HPDE6-E6E7 (cell line): ENCODE measurements around the gene LAMA3.
"Not testable (repeated sequence)": the region's sequence is repeated elsewhere in the genome, so short reads cannot be mapped to it uniquely, and the experiment has no call there.

ENCODE experiments used
- DNase-seq: peaks from one replicate; pipeline ENCODE4 v3.0.0; 2011; ENCODE audit warnings: missing footprints; ENCODE audit errors: extremely low spot score

Gene LAMA3

DNA sequence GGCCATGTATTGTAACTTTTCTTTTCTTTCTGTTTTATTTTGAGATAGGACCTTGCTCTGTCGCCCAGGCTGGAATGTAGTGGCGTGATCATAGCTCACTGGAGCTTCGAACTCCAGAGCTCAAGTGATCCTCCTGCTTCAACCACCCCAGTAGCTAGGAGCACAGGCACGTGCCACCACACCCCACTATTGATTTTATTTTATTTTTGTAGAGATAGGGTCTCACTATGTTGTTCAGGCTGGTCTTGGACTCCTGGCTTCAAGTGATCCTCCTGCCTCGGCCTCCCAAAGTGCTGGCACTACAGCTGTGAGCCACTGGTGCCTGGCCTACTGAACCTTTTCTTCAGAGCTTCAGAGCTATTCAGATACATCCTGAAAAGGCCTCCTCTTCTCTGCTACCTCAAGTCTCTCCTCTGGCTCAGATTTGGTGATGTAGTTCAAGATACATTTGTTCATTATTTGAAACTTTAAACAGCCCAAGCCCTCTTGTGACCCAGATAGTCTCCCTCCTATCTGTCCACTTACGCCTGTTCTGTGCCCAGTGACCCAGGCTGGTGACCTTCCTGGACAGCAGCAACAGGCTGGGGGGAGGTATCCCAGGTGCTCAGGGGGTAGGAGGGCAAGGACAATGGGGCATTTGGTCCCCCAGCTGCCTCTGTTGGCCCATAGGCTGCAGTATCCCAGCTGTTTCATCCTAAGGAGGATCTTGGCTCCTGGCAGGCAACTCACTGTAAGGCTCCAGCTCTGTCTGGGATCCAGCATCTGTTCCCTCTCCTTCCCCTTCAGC is 38.6 kb downstream of the LAMA3 start:
- no peak for DNase-seq

DNA sequence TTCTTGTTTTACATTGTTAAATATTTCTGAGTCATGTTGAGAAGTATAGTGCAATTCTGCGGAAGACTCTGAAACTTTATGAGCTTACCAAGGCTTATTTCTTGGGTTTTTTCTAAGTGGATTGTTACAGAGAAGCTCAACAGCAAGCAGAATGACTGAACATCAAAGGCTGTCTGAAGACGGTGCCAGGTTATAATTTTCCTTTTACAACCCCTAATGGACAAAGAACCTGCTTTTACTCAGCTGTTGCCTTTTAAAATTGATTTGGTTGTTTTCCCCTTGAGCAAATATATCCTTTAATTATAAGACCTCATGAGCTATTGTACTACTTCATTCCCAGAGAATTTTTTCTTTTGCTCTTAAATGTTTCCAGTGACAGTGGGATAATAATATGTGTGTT is 41.6 kb downstream of the LAMA3 start:
- no peak for DNase-seq

DNA sequence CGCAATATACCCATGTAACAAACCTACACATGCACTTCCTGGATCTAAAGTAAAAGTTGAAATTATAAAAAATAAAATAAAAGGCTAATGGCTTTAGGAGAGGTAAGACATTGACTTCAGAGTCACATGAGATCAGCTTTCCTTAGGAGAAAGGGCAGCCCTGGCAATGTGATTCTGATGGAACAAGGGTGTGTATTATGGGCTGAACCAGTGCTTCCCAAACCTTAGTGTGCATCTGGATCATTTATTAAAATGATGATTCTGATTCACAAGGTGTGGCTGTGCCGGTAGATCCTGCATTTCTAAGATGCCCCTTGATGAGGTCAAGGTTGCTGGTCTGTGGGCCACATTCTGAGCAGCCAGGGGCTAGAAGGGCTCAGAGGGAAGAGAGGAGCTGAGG is 42.6 kb downstream of the LAMA3 start:
- no peak for DNase-seq

DNA sequence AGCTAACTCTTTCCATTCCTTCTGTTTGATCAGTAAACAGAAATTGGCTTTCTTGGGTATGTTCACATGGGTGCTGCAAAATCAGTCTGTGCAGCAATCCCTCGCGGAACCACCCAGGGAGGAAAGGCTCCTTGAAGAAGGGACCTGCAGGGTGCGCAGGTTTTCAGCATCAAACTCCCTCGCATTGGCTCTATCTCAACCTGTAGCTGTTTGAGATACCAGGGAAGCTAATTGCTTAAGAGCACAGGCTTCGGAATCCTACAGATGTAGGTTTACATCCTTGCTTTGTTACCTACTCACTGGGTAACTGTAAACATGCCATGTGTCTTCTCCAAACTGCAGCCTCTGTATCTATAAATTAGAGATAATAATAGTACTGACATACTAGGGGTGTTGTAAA is 43.2 kb downstream of the LAMA3 start:
- no peak for DNase-seq

DNA sequence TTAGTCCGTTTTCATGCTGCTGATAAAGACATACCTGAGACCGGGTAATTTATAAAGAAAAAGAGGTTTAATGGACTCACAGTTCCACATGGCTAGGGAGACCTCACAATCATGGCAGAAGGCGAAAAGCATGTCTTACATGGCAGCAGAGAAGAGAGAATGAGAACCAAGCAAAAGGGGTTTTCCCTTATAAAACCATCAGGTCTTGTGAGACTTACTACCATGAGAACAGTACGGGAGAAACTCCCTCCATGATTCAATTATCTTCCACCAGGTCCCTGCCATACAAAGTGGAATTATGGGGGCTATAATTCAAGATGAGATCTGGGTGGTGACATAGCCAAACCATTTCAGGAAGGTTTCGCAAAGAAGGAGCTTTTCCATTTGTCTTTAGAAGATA is 44.0 kb downstream of the LAMA3 start:
- DNase-seq: not testable (repeated sequence)

DNA sequence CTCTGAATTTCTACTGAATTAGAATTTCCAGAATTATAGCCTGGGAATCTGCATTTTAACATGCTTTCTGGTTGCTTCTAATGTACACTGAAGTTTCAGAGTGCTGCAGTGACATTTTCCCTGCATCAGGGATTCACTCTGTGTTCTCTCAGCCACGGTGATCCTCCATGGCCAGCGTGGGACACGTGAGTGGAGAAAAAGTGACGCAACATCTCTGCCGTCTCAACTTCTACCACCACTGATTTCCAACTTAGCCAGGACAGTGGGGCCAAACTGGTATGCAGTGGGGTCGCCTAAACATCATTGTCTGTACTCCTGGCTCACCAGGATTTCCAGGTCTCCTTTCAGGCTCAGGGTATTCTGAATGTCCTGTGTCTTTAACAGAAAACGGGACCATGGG is 44.6 kb downstream of the LAMA3 start:
- no peak for DNase-seq

DNA sequence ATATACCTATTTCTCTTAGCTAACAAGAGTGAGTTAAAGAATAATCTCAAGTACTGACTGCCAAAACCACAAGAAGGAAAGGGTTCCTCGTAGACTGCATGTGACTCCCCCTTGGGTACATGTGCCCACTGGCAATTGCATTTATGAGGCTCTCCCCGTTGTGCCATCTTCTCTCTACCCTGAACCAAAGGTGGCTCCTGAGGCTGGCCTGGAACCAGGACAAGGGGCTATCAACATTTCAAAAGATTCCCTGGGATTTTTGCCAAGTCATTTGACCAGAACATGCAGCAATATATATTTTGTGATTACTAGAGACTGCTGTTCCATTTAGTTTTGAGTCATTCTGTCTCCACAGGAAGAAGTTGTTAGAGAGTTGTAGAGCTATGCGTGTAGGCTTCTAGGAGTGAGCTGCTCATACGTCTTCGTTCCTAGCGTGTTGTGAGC is 45.8 kb downstream of the LAMA3 start:
- DNase-seq: no peak

DNA sequence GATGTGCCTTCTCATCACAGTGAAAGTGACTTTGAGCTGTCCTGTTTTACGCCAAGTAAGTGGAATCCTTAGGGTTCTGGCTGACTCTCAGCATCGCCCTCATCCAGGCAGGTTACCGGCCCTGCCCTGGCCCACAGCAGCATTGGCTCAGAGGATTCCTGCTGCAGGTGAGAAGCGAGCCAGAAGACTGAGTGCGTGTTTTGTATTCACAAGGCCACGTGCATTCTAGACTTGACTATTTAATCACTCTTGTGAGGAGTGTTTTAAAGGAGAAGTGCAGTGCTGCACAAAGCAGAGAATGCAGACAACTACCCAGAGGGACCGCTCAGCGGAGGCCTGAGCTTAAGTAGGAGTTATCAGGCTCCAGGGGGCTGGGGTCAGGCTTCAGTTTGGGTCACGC is 48.3 kb downstream of the LAMA3 start:
- DNase-seq: no peak

DNA sequence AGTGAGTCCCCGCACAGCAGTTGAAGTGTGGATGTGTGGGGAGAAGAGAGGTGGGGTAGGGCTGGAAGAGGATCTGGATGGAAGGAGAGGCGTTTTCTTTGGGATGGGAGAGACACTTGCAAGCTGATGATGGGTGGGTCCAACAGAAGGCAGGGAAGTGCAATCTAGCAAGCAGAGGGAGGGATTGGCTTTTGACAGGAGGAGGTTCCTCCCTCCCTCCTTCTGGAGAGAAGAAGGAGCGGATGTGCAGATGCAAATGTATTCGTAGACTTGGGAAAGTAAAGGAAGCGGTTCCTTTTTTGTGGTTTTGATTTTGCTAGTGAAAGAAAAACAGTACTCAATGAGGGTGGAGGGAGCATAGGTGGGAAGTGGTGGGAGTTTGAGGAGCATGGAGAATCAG is 48.9 kb downstream of the LAMA3 start:
- no peak for DNase-seq

DNA sequence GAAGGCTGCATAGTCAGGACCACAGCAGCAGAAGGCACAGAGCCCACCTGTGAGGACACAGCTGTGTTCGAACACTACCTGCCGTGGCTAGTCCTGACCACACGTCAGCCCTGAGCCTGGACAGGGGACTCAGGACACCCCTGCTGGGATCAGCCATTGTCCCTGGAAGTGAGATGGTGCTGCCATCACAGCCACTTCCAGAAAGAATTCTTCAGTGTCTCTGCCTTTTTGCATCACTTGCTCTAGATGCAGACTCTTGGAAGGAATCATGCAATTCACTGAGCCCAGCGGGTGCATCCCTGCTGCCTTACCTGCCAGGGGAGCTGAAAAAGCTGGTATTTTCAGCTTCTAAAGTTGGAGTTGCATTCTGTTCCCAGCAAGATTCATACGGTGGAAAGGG is 49.3 kb downstream of the LAMA3 start:
- DNase-seq: no peak

DNA sequence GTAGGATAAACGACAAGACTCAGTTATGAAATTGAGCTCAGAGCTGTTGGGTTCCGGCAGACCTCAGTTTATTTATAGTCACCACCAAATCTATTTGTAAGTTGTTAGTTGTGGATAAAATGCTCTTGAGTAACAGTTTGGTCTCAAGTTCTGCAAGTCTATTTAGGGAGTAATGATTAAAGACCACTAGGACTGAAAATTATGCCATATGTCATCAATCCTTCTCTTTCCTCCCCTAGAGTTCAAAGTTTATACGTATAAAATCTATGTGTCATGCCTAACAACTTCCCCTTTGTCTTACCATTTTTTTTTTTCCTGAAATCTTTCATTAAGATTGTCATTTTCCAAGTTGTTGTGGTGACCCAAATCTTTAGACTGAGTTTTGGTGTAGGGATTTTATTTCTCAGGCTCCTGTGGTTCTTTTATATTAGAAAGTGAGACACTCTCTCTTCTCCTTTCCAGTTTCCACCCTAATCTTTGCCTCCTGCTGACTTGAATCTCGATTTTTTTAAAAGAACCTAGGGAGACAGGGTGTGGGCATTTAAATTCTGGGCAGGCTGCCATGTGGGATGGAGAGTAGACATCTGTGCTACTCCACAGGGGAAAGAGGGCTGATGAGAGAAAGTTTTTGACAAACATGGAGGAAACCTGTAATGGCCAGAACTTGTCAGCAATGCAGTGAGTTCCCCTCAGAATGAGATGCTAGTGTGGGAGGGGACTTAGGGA is 51.0 kb downstream of the LAMA3 start:
- no peak for DNase-seq

DNA sequence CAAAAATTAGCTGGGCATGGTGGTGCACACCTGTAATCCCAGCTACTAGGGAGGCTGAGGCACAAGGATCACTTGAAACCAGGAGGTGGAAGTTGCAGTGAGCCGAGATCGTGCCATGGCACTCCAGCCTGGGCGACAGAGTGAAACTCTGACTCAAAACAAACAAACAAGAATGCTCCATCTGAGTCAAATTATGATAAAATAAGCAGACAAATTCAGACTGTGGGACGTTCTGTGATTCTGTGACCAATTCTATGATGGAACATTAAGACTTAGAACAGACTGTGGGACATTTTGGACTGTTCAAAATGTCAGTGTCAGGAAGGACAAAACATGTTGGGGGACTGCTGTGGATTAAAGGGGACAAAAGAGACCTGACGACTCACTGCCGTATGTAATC is 52.7 kb downstream of the LAMA3 start:
- not testable (repeated sequence) for DNase-seq

DNA sequence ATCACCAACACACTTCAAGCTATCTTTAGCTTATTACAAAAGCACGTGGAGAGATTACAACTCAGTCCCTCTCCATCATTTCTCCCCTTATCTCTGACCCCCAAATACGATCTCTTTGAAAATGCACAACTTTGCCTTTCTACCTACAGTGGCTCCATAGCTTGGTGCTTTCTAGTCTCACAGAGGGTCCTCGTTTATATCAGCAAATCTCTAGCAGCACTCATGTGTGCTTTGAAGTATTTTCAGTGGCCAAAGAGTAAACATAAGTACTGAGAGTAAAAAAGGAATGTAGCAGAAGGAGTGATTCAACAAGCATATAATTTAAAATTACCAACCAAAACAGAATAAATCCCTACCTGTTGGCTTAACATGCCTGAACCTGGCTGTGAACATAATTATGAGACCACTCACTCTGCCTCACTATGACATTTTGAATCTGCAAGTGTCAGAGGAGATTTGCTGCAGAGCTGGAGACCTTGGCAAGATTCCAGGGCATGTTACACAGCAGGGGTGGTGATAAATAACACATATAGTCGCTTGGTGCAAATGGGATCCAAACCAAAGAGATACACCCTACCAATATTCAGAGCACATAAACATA is 54.6 kb downstream of the LAMA3 start:
- no peak for DNase-seq

DNA sequence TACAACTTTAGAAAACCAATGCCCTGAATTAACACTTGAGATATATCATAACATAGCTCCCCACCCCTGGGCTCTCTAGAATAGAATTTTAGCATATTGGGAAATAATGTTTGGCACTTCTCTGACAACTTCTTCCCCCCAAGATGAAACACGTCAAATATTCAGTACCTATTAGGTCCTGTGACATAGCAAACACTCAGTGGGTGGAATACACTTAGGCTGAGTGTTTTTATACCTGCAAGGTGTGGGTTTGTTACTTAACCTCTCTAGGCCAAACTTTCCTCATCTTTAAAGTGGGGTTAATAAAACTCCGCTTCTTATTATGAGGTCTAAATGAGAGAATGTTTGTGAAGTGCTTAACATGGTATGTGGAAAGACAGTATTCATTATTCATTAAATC is 56.1 kb downstream of the LAMA3 start:
- no peak for DNase-seq

DNA sequence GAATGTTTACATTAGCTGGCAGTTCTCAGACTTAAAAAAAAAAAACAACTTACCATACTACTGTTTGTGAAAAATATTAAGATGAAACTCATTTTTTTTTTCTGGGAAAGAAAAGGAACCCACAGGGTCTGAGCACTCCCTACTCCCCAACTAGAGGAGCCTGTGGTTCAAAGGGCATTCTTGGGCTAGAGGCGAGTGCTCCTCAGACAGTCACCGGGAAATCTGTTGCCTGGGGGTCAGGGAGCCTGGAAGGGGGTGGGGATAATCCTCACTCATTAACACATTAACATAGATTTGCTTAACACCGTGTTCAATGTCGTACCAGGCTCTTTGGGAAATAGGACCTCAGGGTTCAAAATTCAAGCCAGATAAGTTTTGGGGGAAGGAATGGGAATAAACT is 57.6 kb downstream of the LAMA3 start:
- no peak for DNase-seq

DNA sequence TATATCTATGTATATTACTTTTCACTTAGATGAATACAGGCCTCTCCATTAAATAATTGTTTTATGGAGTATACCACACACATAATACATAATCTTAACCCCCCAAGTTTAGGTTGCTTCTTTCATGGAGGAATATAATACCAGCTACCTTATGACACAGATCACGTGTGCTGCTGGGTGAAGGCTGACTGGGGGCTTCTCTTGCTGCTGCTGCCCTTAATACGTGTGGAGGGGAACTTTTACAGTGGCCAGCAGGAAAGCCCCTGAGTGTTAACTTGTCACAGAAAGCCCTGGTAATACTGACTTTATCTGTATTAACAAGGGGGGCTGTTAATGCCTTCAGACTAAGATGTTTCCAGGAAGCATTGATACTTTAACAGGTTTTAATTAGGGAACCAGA is 63.1 kb downstream of the LAMA3 start:
- DNase-seq: no peak

DNA sequence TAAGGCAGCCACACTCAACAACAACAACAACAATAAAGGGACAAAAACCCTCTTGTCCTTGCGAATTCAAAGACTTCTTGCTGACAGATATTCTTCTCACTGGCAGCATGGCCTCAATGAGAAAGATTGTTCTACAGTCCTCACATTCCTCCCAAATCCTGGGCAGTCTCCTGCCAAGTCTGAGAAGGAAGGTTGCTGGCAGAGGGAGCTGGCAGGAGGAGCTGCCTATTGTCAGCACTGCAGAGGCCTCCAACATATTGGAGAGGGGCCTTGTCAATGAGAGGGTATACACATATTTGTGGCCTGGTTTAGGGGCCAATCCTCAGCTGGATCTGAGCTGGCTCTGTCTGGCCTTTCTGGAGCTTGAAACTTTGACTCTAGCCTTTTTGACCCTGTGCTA is 63.5 kb downstream of the LAMA3 start:
- no peak for DNase-seq

DNA sequence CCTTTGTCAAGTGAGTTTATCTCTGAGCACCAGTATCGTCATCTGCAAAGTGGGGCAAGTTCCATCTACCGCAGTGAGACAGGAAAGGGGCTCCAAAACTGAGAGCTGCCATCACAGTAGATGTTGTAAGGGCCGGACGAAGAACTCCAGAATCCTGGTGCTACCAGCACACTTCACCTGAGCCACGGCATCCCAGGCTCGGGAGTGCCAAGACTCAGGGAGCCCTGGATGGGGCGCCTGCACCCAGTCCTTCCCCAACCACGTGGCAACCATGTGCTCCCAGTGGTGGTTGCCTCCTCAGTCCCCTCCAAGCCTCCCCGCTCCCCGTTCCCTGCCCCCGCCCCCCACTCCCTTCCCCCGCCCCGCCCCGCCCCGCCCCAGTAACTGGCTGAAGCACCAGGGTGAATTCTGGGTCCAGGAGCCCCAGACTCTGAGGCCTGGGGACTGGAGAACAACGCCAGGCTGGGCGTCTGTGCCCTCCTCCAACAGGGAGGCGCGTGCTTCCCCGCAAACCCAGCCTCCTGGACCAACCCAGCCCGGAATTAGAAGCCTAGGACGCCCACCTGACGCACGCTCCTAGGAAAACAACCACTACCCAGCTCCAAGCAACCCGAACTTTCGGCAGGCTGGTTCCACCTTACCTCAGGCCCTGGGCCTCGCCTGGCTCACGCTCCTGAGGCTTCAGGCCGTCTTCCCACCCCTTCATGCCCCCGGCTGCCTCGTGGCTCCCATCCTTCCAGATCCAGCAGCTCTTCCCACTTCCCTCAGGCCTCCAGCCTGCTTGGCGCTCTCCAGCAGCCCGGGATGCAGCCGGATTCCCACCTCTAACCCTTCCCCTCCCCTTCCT is 67.6 kb downstream of the LAMA3 start:
- no peak for DNase-seq

DNA sequence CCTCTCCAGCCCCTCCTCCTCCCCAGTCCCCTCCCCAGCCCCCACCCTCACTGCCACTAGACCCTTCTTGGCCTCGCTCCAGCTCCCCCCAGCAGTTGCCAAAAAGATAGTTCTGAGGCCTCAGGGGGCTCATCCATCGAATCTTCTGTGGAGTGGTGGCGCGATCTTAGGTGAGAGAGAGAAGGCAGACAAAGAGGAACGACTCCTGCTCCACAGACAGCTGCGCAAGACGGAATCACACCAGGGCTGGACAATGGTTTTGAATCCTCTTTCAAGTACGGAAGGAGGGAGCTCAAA is 68.1 kb downstream of the LAMA3 start:
- no peak for DNase-seq

DNA sequence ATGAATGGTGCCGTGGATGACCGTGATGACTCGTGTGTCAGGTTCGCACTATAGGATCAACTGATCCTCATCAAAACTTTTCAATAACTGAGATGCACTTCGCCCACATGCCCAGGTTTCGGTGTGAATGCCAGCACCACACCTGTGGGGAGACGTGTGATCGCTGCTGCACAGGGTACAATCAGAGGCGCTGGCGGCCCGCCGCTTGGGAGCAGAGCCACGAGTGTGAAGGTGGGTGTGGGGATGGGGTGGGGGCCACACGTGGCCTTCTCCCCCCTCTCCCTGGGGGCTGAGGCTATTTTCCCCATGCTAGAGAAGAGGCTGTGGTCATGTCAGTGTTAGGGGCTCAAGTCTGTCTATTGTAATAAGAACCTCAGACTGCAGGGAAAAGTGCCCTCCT is 69.0 kb downstream of the LAMA3 start:
- no peak for DNase-seq

DNA sequence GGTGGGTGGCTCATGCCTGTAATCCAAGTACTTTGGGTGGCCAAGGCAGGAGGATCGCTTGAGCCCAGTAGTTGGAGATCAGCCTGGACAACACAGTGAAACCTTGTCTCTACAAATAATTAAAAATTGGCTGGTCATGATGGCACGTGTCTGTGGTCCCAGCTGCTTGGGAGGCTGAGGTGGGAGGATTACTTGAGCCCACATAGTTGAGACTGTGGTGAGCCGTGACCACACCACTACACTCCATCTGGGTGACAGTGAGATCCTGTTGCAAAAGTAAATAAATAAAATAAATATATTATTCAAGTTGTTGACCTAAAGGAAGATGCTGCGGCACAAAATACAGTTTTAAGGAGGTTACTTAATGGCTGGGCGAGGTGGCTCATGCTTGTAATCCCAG is 72.7 kb downstream of the LAMA3 start:
- DNase-seq: no peak

DNA sequence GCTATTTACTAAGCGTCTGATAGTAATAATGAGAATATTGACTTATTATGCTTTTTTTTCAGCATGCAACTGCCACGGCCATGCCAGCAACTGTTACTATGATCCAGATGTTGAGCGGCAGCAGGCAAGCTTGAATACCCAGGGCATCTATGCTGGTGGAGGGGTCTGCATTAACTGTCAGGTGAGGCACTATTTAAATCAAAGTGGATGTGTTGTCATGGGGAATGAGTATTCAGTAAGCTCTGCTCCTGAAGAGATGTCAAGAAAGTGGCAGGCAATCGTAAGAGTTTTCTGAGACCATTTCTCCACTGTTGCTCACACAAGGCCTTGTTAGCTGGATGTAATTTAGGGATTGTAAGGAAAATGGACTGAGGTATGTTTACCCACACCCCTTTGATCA is 74.1 kb downstream of the LAMA3 start:
- DNase-seq: no peak
